Stimulated activated naive CD8-positive, alpha-beta T cell treated with anti-CD3 and anti-CD28 coated beads, Interleukin-15, Interleukin-2, amounts not matched to agents 100 U/mL and 50 U/mL, for 24 hours (primary cell): ENCODE results near the gene PLD1.
"Not testable (repeated sequence)": the region's sequence is repeated elsewhere in the genome, so short reads cannot be mapped to it uniquely, and the experiment has no call there.

Experiments used
- ATAC-seq: fragments of 150-1000 bp; cut with Tn5 transposase; one replicate; pipeline ENCODE4 v1.10.0; 2021
- DNase-seq: peaks from one replicate; pipeline ENCODE4 v3.0.0; 2021

Gene PLD1

GRCh38 chr3:171815973-171816595 lies 5.8 kb upstream of the PLD1 start:
- DNase-seq: no peak
- ATAC-seq: no peak

- not testable (repeated sequence) for ATAC-seq, DNase-seq
These were observed 4.4 kb upstream of the PLD1 start for GRCh38 chr3:171814662-171815061.

- peak; percentile 85 for ATAC-seq
- peak; percentile 31 for DNase-seq
These were observed 3.7 kb upstream of the PLD1 start for GRCh38 chr3:171813897-171814460.

- no peak for ATAC-seq
- DNase-seq: no peak
These were observed 3.1 kb upstream of the PLD1 start for GRCh38 chr3:171813278-171813896.

GRCh38 chr3:171812811-171813210 lies 2.5 kb upstream of the PLD1 start:
- ATAC-seq: no peak
- no peak for DNase-seq

GRCh38 chr3:171811913-171812335 lies 1.6 kb upstream of the PLD1 start:
- DNase-seq (no peak), ATAC-seq (no peak)

GRCh38 chr3:171811295-171811912 lies 1.1 kb upstream of the PLD1 start:
- no peak for ATAC-seq
- DNase-seq: no peak

- ATAC-seq (no peak), DNase-seq (no peak)
These were observed 479 bp upstream of the PLD1 start for GRCh38 chr3:171810629-171811294.

GRCh38 chr3:171809611-171809860 lies 747 bp downstream of the PLD1 start:
- no peak for ATAC-seq
- DNase-seq: no peak

- no peak for DNase-seq
These were observed 2.5 kb downstream of the PLD1 start for GRCh38 chr3:171807806-171808205.

GRCh38 chr3:171807129-171807675 lies 3.1 kb downstream of the PLD1 start:
- ATAC-seq (no peak), DNase-seq (no peak)

More at GRCh38 chr3:171807806-171808205, 2.5 kb downstream of the PLD1 start:
- ATAC-seq: no peak

GRCh38 chr3:171806200-171807128 lies 3.8 kb downstream of the PLD1 start:
- no peak for ATAC-seq
- no peak for DNase-seq

- DNase-seq (no peak), ATAC-seq (no peak)
These were observed 4.6 kb downstream of the PLD1 start for GRCh38 chr3:171805687-171806086.

GRCh38 chr3:171804618-171805389 lies 5.5 kb downstream of the PLD1 start:
- no peak for DNase-seq
- no peak for ATAC-seq

GRCh38 chr3:171803044-171803443 lies 7.2 kb downstream of the PLD1 start:
- ATAC-seq: no peak
- no peak for DNase-seq

GRCh38 chr3:171802590-171802956 lies 7.7 kb downstream of the PLD1 start:
- ATAC-seq (no peak), DNase-seq (no peak)

- no peak for DNase-seq
- ATAC-seq: no peak
These were observed 8.3 kb downstream of the PLD1 start for GRCh38 chr3:171801738-171802589.

- no peak for ATAC-seq
- no peak for DNase-seq
These were observed 10.8 kb downstream of the PLD1 start for GRCh38 chr3:171799501-171799900.

- ATAC-seq: no peak
- DNase-seq: no peak
These were observed 12.4 kb downstream of the PLD1 start for GRCh38 chr3:171797873-171798272.

GRCh38 chr3:171797265-171797679 lies 13.0 kb downstream of the PLD1 start:
- DNase-seq: no peak
- no peak for ATAC-seq
